ENCODE data around the gene FZR1. TPM values are rescaled to one million over a fixed set of nuclear protein-coding genes. Genes with fewer than 3 reads are reported as not detected.

The FZR1 gene
- total RNA-seq, 1 donor from 2014 or later = 19.4 TPM

DNA sequence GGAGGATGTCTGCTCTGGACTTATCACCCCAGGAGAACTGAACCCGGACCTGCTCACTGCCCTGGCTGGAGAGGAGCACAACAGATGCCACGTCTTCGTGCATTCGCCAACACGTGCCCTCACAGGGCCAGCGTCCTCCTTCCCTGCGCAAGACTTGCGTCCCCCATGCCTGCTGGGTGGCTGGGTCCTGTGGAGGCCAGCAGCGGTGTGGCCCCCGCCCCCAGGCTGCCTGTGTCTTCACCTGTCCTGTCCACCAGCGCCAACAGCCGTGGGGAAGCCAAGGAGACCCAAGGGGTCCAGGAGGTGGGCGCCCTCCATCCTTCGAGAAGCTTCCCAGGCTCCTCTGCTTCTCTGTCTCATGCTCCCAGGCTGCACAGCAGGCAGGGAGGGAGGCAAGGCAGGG, 29.5 kb downstream of the FZR1 start:
- DNase-seq (ENCODE audit: missing footprints) = no peak

DNA sequence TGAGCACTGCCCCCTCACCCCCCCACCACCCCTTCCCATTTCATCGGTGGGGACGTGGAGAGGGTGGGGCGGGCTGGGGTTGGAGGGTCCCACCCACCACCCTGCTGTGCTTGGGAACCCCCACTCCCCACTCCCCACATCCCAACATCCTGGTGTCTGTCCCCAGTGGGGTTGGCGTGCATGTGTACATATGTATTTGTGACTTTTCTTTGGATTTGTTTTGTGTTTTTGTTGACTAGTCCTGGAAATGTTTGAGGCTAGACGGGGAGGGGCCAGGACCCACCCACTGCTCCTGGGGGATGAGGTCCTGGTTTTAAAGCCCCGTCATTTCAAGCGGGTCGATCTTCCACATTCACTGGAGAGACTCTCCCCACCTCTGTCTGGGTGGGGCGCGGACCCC, 29.9 kb downstream of the FZR1 start:
- intact Hi-C loops (cut with DNase I) = no loop called here
- DNase-seq (ENCODE audit: missing footprints) = no peak
- no peak for ATAC-seq

More for the DNA sequence above, 29.5 kb downstream of the FZR1 start:
- ATAC-seq = no peak
- intact Hi-C loops (cut with DNase I) = no loop called here

DNA sequence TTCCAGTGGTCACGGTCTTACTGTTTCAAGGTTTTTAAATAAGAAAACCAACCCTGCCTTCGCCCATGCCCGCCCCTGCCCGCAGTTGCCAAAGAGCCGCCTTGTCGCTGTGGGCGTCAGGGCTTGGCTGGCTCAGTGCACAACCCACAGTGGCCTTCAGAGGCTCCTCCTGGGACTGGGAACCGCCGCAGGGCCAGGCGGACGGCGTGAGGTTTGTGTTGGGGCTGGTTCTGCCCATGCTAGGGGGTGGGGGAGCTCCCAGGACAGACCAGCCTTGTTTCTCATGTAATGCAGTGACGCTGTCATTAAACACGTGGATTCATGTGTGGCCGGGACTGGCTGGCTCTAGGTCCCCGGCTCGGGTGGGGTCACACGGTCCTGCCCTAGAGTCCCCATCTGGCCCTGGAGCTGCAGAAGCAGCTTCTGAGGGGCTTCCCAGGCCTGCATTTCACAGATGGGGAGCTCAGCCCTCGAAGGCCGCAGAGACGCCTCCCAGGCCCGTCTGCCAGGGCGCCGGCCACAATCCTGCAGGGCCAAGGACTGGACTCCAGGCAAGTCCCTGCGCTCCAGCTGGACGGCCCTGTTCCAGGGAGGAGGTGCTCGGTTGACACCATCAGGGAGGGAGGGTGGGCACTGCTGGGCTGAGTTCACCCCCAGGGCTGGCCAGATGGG, 30.5 kb downstream of the FZR1 start:
- intact Hi-C loops (cut with DNase I) = no loop called here
- no peak for DNase-seq (ENCODE audit: missing footprints)
- peak; percentile 49 for ATAC-seq

DNA sequence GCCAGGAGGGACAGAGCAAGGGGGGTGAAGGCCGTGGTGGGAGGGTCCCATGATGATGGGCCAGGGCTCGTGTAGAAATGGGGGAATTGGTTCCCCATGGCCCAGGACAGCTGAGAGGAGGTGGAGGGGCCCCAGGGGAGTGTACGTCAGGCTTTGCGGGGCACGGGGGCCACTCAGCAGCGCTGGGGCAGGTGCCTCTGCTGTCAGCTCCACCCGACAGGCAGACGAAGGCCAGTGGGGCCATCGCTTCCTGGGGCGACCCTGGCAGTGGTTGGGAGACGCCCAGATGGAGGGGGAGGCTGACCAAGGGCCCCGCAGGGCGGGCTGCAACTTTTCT, 31.0 kb downstream of the FZR1 start:
- ATAC-seq (peak; percentile 17), DNase-seq (ENCODE audit: missing footprints) (no peak)
- intact Hi-C loops (cut with DNase I) = no loop called here

DNA sequence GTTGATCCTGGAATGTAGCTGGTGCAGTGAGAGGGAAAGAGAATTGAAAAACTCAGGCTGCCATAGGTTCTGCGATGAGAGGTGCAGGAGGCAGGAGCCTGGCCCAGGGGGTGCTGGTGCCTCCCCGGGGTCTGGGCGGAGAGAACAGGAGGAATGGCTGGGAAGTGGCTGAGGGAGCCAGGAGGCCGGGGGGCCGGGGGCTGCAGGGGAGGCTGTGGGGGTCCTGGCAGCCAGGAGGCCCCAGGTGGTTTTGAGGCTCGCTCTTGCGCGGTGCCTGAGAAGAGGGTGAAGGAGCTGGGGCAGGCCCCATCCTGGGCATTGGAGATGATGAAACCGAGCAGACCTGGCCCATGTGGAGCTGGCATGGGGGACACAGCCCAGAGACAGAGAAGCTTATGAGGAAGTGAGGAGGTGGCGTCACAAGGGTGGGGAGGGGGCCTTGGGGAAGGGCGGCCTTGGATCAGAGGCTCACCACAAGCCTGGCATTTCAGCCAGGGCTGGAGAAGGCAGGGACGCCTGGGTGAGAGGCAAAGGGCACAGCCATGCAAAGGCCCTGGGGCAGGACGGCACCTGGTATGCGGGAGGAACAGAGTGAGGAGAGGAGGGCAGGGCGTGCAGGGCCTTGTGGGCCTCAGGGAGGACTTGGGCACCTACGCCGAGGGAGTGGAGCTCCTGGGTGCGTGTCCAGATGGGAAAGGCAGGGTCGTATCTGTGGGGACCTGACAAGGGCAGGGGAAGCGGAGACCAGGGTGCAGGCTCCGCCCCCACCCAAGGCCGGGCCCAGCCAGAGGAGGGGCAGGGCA, 31.5 kb downstream of the FZR1 start:
- intact Hi-C loops (cut with DNase I) = no loop called here
- DNase-seq (ENCODE audit: missing footprints) (no peak), ATAC-seq (no peak)

DNA sequence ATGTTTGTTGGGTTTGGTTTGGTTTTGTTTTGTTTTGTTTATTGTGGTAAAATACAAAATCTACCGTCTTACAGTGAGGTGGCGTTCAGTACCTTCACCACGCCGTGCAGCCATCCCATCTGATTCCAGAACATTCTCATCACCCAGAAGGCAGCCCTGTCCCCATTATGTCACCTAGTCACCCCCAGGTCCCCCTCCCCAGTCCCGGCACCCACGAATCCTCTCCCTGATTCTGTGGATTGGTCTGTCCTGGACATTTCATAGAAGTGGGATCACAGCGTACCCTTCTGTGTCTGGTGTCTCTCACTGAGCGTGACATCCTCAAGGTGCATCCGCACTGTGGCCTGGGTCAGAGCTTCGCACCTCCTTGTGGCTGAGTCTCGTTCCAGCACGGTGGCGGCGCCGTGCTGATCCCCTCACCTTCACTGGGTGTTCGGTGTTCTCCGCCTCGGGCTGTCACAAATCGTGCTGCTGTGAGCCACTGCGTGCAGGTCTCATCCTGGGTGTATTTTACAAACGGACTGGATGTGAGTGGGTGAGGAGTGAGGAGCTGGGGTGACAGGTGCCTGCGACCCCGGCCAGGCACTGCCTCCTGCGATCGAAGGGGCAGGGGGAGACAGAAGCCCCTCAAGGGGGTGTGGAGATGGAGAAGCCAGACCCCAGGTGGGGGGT, 32.3 kb downstream of the FZR1 start:
- intact Hi-C loops (cut with DNase I) = no loop called here
- ATAC-seq (no peak), DNase-seq (ENCODE audit: missing footprints) (no peak)

DNA sequence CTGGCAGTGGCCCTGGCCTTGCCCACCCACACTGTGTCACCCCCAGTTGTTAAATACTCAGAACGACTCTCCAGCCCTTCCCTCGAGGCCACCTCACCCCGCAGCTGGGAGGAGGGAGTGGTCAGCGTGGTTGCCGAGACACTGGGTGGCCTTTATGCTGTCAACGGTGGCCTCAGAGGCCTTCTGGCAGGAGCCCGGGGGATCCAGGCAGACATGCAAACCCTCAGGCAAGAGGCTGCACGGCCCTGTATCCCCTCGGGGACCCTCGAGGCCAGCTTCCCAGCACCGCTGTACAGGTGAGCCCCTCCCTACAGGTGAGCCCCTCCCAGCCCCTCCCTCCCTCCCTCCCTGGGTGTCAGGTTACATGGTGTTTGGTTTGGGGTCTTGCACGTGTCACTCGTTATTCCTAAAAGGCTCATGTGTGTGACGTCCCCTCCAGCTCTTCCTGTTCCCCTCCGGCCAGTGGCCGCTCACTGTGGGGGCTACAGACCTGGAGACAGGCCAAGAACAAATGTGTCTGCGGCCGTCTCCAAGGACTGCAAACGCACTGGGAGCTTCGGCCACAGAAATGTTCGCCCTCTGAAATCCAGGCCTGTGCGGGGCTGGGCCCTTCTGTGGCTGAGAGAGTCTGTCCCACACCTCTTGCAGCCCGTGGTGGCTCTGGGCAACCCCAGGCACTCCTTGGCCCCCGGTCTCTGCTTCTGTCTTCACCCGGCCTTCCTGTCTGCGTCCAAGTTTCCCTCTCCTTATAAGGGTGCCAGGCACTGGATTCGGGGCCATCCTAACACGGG, 33.0 kb downstream of the FZR1 start, which contains the start of gene TEKTIP1:
TEKTIP1 (plus strand) TSS at position 210 of the 791 bp plus-strand sequence; CDS start at position 214, 4 bp downstream.
- DNase-seq (ENCODE audit: missing footprints) (no peak), ATAC-seq (no peak)
- intact Hi-C loops (cut with DNase I) = no loop called here

DNA sequence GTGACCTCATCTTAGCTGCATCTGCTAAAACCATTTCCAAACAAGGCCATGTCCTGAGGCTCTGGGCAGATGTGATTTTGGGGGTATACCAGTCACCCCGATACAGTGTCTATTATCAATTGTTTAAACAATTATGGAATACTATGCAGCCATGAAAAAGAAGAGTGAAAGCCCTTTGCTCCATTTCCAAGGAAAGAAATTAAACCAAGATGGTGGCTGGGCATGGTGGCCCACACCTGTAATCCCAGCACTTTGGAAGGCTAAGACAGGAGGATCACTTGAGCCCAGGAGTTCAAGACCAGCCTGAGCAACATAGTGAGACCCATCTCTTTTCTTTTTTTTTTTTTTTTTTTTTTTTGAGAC, 33.6 kb downstream of the FZR1 start:
- DNase-seq (ENCODE audit: missing footprints) = no peak
- no peak for ATAC-seq
- intact Hi-C loops (cut with DNase I) = no loop called here

DNA sequence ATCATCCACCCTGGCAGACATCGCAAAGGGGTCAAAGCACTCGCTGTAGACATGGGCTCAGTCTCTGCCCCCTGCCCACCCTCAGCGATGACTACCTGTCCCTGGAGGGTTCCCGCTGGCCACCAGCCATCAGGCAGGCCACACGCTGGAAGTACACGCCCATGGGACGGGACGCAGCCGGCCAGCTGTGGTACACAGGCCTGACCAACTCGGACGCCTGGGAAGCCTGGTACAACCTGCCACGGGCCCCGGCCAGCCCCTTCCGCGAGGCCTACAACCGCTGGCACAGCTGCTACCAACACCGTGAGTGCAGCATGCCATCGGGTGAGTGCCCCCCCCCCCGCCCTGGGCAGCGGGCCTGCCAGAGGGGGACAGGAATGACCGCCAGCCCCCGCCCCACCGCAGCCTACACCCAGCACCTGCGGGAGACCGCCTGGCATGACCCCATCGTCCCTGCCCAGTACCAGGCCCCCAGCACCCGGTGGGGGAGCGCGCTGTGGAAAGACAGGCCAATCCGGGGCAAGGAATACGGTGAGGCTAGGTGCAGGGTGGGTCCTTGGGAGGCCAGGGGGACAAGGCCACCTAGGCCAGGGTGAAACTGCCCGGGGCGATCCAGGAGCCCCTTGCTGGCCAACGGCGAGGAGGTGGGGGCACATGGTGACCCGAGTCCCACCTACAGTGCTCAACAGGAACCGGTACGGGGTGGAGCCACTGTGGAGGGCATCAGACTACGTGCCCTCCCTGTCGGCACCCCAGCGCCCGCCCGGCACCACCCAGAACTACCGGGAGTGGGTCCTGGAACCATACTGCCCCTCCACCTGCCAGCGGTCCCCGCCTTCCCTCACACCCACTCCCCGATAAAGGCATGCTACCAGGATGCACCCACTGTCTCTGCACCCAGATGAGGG, 37.3 kb downstream of the FZR1 start:
- no peak for DNase-seq (ENCODE audit: missing footprints)
- intact Hi-C loops (cut with DNase I) = loop anchor here (2.0 kb wide), 1 partner anchor 75 kb away; no protein-coding TSS in a partner anchor
- no peak for ATAC-seq

DNA sequence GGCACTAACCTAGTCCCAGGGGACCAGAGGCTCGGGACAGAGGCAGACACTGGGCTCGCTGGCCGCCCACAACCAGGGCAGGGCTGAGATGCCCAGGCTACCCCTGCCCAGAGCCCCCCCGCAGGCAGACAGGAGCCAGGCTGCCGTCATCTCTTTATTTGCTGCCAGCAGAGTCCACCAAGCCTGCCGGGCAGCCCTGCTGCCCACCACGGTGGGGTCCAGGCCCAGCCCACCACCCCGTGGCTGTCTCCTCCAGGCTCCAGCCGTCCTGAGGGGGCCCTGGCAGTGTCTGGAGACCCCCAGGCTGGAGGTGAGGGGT, 37.9 kb downstream of the FZR1 start:
- intact Hi-C loops (cut with DNase I) = loop anchor here (2.0 kb wide), 1 partner anchor 75 kb away; no protein-coding TSS in a partner anchor
- ATAC-seq (no peak), DNase-seq (ENCODE audit: missing footprints) (no peak)

DNA sequence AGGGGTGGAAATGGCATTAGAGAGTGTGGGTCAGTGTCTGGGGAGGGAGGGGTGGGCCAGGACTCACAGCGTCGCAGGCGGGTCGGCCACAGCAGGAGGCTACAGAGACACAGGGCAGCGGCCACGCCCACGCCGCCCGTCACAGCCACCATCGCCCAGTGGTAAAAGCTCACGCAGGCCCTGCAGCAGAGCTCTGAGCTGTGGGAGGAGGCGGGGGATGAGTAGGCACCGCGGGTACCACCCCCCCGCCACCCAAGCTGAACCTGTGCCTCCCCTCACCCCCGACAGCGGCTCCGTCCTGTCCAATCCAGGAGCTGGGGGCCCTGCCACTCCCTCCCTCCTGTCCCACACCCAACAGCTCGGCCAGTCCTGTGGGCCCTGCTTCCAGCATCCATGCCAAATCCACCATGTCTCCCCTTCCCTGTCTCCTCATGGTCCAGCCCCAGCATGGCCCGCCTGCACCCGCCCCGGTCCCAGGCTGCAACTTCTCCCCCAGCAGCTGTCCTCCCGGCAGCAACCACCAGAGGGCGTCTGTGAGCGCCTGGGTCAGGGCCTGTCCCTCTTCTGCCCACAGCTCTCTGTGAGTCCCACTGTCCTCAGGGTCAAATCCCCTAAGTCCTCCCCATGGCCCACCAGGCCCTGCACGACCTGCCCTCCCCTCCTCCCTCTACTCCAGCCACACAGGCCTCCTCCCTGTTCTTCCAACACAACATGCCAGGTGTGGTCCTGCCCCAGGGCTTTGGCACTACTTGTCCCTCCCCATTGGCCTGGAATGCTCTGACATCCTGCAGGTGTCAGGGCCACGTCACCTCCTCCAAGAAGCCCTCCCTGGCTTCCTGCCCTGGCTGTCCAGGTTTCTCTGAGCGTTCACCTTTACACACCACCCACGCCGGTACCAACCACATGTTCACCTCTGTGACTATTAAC, 38.9 kb downstream of the FZR1 start:
- intact Hi-C loops (cut with DNase I) = loop anchor here (2.0 kb wide), 1 partner anchor 74 kb away; no protein-coding TSS in a partner anchor

DNA sequence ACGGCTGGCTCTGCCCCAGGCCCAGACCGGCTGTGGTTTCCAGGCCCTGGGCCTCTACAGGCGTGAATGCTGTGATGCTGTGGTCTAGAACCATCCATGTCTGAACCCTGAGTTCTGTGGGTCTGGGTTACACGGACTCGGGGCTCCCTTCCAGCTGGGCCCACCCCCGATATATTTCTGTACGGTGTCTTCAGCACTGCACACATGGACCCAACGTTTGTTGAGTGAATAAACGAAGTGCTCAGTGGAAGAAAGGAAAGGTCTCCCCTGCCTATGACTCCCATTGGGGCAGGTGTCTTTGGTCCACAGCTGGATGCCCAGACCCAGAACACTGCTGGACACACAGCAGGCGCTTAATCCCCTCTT, 39.5 kb downstream of the FZR1 start:
- intact Hi-C loops (cut with DNase I) = loop anchor here (2.0 kb wide), 1 partner anchor 73 kb away; no protein-coding TSS in a partner anchor
- DNase-seq (ENCODE audit: missing footprints) (no peak), ATAC-seq (no peak)

More for the DNA sequence above, 38.9 kb downstream of the FZR1 start:
- ATAC-seq (peak; percentile 60), DNase-seq (ENCODE audit: missing footprints) (peak; percentile 85)

DNA sequence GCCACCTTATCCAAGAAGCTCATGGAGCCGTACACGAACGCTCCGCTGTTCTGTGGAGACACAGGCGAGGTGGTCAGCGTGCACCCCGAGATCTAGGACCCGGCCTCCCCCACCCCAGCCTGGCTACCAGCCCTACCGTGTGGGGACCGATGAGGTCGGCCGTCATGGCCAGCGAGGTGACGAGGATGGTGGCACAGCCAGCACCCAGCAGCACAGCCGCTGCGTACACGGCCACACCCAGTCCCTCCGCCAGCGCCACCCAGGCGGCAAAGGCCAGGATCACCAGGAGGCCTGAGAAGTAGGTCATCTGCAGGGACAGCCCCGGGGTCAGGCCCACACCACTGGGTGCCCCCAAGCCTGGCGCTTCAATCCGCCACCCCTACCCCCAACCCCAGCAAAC, 40.0 kb downstream of the FZR1 start:
- intact Hi-C loops (cut with DNase I) = no loop called here
- no peak for ATAC-seq

DNA sequence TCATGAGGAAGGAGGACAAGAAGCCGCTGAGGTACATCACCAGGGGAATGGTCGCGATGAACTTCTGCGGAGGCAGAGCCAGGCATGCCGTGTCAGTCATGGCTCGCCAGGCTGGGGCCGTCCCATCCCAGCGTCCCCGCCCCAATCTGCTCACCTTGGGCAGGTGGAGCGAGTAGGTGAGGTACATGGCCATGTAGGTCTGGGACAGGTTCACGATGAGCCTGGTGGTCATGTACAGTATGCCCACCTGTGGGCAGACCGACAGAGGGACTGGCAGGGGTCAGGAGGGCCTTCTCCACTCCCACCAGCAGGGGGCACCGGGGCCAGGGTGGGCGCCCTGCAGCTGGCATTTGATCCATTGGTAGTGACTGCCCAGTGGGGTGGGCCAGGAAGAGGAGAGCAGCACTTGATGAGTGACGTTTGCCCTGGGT, 41.2 kb downstream of the FZR1 start:
- DNase-seq (ENCODE audit: missing footprints) (no peak), ATAC-seq (no peak)
- intact Hi-C loops (cut with DNase I) = no loop called here

More for the DNA sequence above, 40.0 kb downstream of the FZR1 start:
- DNase-seq (ENCODE audit: missing footprints) = no peak

DNA sequence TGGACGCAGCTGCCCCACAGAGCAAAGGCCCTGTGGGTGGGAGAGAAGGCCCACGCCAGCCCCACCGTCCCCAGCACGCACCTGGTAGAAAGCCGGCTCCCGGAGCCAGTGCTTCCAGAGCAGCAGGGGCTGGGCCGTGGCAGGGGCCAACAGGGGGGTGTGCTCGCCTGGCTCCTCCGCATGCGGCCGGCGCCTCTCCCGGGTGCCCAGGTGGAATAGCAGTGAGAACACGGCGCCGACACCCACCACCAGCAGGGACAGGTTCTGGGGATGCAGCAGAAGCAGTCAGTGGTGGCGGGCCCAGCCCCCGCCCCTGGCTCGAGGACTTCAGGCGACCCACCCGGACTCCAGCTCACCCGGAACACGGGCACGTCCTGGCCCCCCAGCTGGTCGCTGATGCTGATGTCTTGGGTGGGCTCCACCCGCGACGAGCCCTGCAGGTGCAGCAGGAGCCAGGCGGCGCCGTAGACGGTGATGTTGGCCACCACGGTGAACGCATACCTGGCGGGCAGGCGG, 41.7 kb downstream of the FZR1 start:
- DNase-seq (ENCODE audit: missing footprints) (no peak), ATAC-seq (no peak)
- intact Hi-C loops (cut with DNase I) = no loop called here

DNA sequence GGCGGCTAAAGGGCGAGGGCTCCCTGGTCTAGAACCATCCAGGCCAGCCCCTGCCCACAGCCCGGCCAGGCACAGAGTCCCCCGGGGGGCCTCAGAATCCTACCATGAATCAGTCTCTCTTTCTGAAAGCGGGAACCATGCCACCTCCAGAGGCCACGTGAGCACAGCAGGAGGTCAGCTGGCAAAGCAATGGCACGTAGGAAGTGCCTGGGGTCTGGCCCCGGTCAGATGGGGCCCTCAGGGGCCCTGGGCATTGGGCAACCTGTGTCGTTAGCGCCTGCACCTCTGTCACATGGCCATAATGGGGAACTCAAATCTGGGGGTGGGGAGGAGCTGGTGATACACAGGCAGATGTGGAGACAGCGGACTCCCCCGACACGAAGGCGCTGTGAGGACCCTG, 42.5 kb downstream of the FZR1 start:
- ATAC-seq (no peak), DNase-seq (ENCODE audit: missing footprints) (no peak)
- intact Hi-C loops (cut with DNase I) = no loop called here

DNA sequence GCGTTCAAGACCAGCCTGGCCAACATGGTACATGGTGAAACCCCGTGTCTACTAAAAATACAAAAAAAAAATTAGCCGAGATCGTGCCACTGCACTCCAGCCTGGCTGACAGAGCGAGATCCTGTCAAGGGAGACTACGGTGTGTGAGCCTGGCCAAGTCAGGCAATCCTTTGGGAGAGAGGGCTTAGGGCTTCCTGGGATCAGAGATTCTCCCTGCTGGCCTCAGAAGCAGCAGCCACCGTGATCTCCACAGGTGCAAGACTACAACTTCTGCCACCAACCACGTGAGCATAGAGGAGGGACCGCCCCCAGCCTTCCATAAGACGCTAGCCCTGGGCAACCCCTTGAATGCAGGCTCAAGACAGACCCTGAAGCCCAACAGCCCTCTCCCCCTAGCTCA, 43.7 kb downstream of the FZR1 start:
- intact Hi-C loops (cut with DNase I) = no loop called here
- DNase-seq (ENCODE audit: missing footprints) (no peak), ATAC-seq (no peak)

Measured in Right ventricle myocardium inferior (tissue), 1 donor.